Duodenal mucosa (tissue), 2 donors: ENCODE measurements around the gene THTPA.

Source experiments
- H3K27ac ChIP-seq: one replicate; pipeline ENCODE4 v1.7.0; 2013; ENCODE audit warnings: low read depth, low read length
- H3K27me3 ChIP-seq, 2 donors: one replicate each; pipeline ENCODE4 v1.7.0; 2013; ENCODE audit warnings: low read length in 2 of 2, control low read depth in 1 of 2; ENCODE audit not compliant: insufficient read depth in 2 of 2, control insufficient read depth in 1 of 2
- H3K36me3 ChIP-seq, 2 donors: one replicate each; pipeline ENCODE4 v1.7.0; 2013; ENCODE audit warnings: low read length in 2 of 2, control low read depth in 1 of 2; ENCODE audit not compliant: insufficient read depth in 2 of 2, control insufficient read depth in 1 of 2
- H3K4me1 ChIP-seq, 2 donors: one replicate each; pipeline ENCODE4 v1.7.0; 2013; ENCODE audit warnings: low read length in 2 of 2, control low read depth in 1 of 2; ENCODE audit not compliant: insufficient read depth in 2 of 2, control insufficient read depth in 1 of 2
- H3K4me3 ChIP-seq, 2 donors: one replicate each; pipeline ENCODE4 v1.7.0; 2013; ENCODE audit warnings: low read length in 2 of 2, low read depth in 1 of 2
- H3K9ac ChIP-seq, 2 donors: one replicate each; pipeline ENCODE4 v1.7.0; 2013; ENCODE audit warnings: low read length in 2 of 2, low read depth in 1 of 2
- H3K9me3 ChIP-seq, 2 donors: one replicate each; pipeline ENCODE4 v1.7.0; 2013; ENCODE audit warnings: low read length in 2 of 2, control low read depth in 1 of 2; ENCODE audit not compliant: control insufficient read depth in 1 of 2

The THTPA gene

GRCh38 chr14:23522643-23523198 is 33.4 kb upstream of the THTPA start:
- Histone ChIP-seq H3K9ac (no peak overlapping the region), H3K4me1 (no peaks in the 10 kb centered on the region), H3K36me3 (no peaks in the 10 kb centered on the region), H3K27me3 (no peaks in the 10 kb centered on the region), H3K4me3 (no peak overlapping the region), H3K27ac (no peak overlapping the region), H3K9me3 (no peaks in the 10 kb centered on the region)

GRCh38 chr14:23523229-23524016 is 32.6 kb upstream of the THTPA start:
- Histone ChIP-seq H3K36me3 (no peaks in the 10 kb centered on the region), H3K4me1 (no peaks in the 10 kb centered on the region), H3K9me3 (no peaks in the 10 kb centered on the region), H3K9ac (no peak overlapping the region), H3K27ac (no peak overlapping the region), H3K27me3 (no peaks in the 10 kb centered on the region), H3K4me3 (no peak overlapping the region)

GRCh38 chr14:23524954-23525353 is 31.1 kb upstream of the THTPA start:
- H3K36me3 ChIP-seq, result no peaks in the 10 kb centered on the region
- H3K27ac ChIP-seq, result no peak overlapping the region
- H3K27me3 ChIP-seq, result no peaks in the 10 kb centered on the region
- no peaks in the 10 kb centered on the region for H3K4me1 ChIP-seq
- no peaks in the 10 kb centered on the region for H3K9me3 ChIP-seq
- no peak overlapping the region for H3K9ac ChIP-seq
- no peak overlapping the region for H3K4me3 ChIP-seq

GRCh38 chr14:23525611-23526010 is 30.5 kb upstream of the THTPA start:
- Histone ChIP-seq H3K27me3 (no peaks in the 10 kb centered on the region), H3K4me3 (no peak overlapping the region)

GRCh38 chr14:23528555-23528954 is 27.5 kb upstream of the THTPA start:
- H3K9me3 ChIP-seq, result no peaks in the 10 kb centered on the region
- H3K4me3 ChIP-seq, result no peak overlapping the region
- H3K27me3 ChIP-seq, result no peaks in the 10 kb centered on the region
- H3K4me1 ChIP-seq, result peaks cover 6 to 7% of the 10 kb centered on the region in 2 donors
- no peak overlapping the region for H3K27ac ChIP-seq
- H3K36me3 ChIP-seq, result no peaks in the 10 kb centered on the region
- no peak overlapping the region for H3K9ac ChIP-seq

More at GRCh38 chr14:23525611-23526010, 30.5 kb upstream of the THTPA start:
- Histone ChIP-seq H3K36me3 (no peaks in the 10 kb centered on the region), H3K4me1 (peaks cover 0 to 2% of the 10 kb centered on the region in 2 donors), H3K27ac (no peak overlapping the region), H3K9me3 (no peaks in the 10 kb centered on the region), H3K9ac (no peak overlapping the region)

GRCh38 chr14:23529016-23529415 is 27.1 kb upstream of the THTPA start:
- peaks cover 6 to 7% of the 10 kb centered on the region in 2 donors for H3K4me1 ChIP-seq
- H3K27me3 ChIP-seq, result no peaks in the 10 kb centered on the region
- H3K36me3 ChIP-seq, result no peaks in the 10 kb centered on the region
- H3K4me3 ChIP-seq, result no peak overlapping the region
- H3K27ac ChIP-seq, result no peak overlapping the region
- H3K9ac ChIP-seq, result no peak overlapping the region
- H3K9me3 ChIP-seq, result no peaks in the 10 kb centered on the region

- Histone ChIP-seq H3K4me1 (peaks cover 6 to 7% of the 10 kb centered on the region in 2 donors), H3K36me3 (no peaks in the 10 kb centered on the region), H3K27ac (no peak overlapping the region), H3K27me3 (no peaks in the 10 kb centered on the region), H3K9ac (no peak overlapping the region), H3K4me3 (no peak overlapping the region), H3K9me3 (no peaks in the 10 kb centered on the region)
These were observed 25.6 kb upstream of the THTPA start for GRCh38 chr14:23530375-23531055.

GRCh38 chr14:23531391-23531790 is 24.7 kb upstream of the THTPA start:
- Histone ChIP-seq H3K4me3 (no peak overlapping the region), H3K27ac (no peak overlapping the region), H3K4me1 (peaks cover 6 to 7% of the 10 kb centered on the region in 2 donors), H3K36me3 (no peaks in the 10 kb centered on the region), H3K9me3 (no peaks in the 10 kb centered on the region), H3K9ac (no peak overlapping the region), H3K27me3 (no peaks in the 10 kb centered on the region)

GRCh38 chr14:23532658-23533057 is 23.4 kb upstream of the THTPA start:
- Histone ChIP-seq H3K9ac (no peak overlapping the region), H3K36me3 (no peaks in the 10 kb centered on the region), H3K27me3 (no peaks in the 10 kb centered on the region), H3K9me3 (no peaks in the 10 kb centered on the region), H3K27ac (no peak overlapping the region), H3K4me3 (no peak overlapping the region), H3K4me1 (peaks cover 6 to 7% of the 10 kb centered on the region in 2 donors)
